ENCODE results near the gene EXOC3.
A peak's percentile ranks its signal among the peaks of the same experiment; 100 is the strongest.

Gene EXOC3

DNA sequence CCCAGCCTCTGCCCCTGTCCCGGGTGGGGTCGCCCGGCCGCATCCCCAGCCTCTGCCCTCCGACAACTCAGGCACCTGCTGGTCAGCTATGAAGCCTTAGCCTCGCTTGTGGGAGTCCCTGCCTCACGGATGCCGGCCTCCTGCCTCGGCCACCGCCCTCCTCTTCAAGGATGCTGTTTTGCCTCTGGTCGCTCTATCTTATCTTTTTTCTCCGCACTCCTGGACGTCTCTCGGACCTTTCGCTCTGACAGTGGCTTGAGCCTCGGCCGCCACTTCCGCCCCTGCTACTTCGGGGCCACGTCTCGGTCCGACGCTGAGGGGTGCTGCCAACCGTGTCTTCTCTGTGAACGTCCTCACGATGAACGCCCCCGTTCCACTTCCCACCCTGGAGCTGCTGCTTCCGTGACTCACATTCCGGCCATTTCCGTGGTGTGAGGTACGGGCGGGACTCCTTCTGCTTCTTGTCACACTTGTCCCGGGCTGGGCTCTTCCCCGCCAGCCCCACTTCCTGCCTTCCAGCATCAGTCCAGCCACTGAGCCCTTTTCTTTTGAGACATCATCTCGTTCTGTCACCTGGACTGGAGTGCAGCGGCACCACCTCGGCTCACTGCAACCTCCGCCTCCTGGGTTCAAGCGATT, 55.0 kb downstream of the EXOC3 start:
- TF ChIP-seq, protein P1, sequence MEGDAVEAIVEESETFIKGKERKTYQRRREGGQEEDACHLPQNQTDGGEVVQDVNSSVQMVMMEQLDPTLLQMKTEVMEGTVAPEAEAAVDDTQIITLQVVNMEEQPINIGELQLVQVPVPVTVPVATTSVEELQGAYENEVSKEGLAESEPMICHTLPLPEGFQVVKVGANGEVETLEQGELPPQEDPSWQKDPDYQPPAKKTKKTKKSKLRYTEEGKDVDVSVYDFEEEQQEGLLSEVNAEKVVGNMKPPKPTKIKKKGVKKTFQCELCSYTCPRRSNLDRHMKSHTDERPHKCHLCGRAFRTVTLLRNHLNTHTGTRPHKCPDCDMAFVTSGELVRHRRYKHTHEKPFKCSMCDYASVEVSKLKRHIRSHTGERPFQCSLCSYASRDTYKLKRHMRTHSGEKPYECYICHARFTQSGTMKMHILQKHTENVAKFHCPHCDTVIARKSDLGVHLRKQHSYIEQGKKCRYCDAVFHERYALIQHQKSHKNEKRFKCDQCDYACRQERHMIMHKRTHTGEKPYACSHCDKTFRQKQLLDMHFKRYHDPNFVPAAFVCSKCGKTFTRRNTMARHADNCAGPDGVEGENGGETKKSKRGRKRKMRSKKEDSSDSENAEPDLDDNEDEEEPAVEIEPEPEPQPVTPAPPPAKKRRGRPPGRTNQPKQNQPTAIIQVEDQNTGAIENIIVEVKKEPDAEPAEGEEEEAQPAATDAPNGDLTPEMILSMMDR (conservative IDR thresholded peaks at IDR 0.05; ENCODE audit: low read depth): no peak
- ChIA-PET CTCF (no interaction called here), POLR2A (ENCODE audit: low non-redundant PET) (no interaction called here)
- no peak for DNase-seq (ENCODE audit: low spot score)
- H3K27ac ChIP-seq: no peak overlapping the region

DNA sequence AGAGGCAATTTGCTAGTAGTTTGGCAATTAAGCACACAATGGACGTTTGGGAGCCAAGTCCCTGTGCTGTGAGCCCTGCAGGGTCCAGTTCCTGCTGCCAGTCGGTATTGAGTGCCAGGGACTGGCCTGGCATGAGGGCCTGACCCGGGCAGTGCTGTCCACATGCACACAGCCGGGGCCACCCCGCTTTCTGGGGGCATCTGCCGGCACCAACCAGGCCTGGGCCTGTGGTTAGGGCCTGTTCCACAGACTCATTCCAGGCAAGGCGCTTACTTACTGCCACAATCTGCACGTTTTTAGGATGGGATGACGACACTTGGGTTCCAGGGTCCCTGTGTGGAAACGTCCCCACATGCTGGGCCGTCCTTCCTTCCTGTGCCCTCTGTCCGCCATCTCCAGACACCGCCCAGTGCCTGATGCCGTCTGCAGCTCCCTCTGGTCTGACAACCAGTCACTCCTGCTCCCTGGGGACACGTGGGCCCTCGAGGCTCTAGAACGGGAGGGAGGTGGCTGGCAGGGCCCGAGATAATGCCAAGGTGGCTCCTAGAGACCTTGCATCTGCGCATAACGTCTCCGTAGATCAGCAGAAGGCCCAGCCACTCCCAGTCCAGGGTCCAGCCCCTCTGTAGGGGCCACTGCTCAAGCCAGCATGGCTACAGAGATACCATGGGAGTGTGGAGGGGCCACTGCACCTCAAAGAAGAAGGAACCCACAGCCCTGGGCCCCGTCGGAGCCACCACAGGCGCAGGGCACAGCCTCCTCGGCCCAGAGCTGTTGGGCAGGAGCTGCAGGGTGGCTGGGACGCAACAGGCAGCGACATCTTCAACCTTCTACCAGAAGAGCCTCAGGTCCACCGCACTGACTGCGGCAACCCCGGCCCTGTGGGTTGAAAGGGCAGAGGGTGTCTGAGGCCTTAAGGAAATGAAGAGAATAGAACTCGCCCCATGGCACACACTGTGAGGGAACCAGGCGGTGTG, 56.5 kb downstream of the EXOC3 start:
- no peak overlapping the region for H3K27ac ChIP-seq
- CTCF ChIA-PET: interaction anchor here (0.6 kb wide), 2 partner anchors 28 to 178 kb away, joined by 3 read pairs; no protein-coding TSS in a partner anchor
- TF ChIP-seq, protein P1 (conservative IDR thresholded peaks at IDR 0.05; ENCODE audit: low read depth): no peak
- POLR2A ChIA-PET (ENCODE audit: low non-redundant PET): no interaction called here
- no peak for DNase-seq (ENCODE audit: low spot score)

DNA sequence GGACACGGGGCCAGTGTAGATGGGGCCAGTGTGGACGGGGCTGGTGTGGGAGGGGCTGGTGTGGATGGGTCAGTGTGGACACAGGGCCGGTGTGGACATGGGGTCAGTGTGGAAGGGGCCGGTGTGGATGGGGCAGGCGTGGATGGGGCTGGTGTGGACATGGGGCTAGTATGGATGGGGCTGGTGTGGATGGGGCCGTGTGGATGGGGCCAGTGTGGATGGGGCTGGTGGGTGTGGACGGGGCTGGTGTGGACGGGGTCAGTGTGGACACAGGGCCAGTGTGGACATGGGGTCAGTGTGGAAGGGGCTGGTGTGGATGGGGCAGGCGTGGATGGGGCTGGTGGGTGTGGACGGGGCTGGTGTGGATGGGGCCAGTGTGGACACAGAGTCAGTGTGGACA, 57.5 kb downstream of the EXOC3 start:
- TF ChIP-seq, protein P1 (conservative IDR thresholded peaks at IDR 0.05; ENCODE audit: low read depth): no peak
- no peak overlapping the region for H3K27ac ChIP-seq
- CTCF ChIA-PET: no interaction called here
- POLR2A ChIA-PET (ENCODE audit: low non-redundant PET): no interaction called here
- no peak for DNase-seq (ENCODE audit: low spot score)

DNA sequence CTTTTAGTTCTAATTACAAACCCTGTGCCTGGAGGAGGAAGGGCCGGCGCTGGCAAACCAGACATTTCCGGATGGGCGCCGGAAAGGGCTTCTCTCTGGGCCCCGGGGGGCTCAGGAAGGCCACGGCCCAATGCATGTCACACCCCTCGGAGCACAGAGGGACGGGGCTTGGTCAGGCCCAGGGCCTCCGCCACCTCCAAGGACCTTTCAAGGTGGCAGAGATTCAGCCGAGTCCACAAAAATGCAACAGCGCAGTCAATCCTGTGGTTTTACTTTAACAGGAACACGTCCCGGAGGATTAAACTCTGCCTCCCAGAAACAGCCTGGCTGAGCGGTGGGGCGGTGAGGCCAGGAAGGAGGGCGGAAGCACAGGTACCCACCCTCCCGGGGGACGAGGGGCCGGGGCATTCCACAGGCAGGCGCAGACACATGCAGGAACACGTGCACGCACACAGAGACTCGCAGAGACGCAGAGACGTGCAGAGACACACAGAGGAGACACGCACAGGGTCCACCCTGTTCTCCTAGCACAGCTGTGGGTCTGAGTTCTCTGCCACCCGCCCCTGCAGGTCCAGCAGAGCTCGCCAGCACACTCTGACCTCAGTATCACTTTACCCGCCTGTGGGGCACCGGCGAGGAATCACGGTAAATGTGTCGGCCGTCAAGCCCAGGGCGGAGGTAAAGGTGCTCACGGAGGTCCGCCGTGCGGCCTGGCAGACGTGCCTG, 58.3 kb downstream of the EXOC3 start:
- POLR2A ChIA-PET (ENCODE audit: low non-redundant PET): no interaction called here
- TF ChIP-seq, protein P1 (conservative IDR thresholded peaks at IDR 0.05; ENCODE audit: low read depth): no peak
- peak overlapping the region; percentile 9; the same call in 1 of the 2 replicates for H3K27ac ChIP-seq
- CTCF ChIA-PET: interaction anchor here (0.7 kb wide), 2 partner anchors 13 to 509 kb away, joined by 3 read pairs; no protein-coding TSS in a partner anchor
- DNase-seq (ENCODE audit: low spot score): no peak

DNA sequence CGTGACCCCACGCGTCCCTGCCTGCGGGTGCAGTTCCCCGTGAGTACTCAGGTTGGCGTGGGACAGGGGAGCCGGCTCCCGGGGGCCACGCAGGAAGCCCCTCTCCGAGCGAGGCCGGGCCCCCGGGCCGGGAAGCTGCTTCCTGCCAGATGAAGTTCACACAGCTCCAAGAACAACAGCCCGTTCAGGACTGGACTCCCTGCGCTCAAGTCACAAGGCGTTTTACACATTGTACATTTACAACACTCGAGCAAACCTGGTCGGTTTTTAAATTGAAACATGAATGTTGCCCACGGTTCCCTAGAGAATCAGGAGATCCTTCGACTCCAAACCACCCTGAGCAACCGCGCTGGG, 58.8 kb downstream of the EXOC3 start:
- no peak overlapping the region for H3K27ac ChIP-seq
- DNase-seq (ENCODE audit: low spot score): no peak
- TF ChIP-seq, protein P1 (conservative IDR thresholded peaks at IDR 0.05; ENCODE audit: low read depth): no peak
- ChIA-PET CTCF (interaction anchor here (0.7 kb wide), 2 partner anchors 13 to 508 kb away, joined by 3 read pairs; no protein-coding TSS in a partner anchor), POLR2A (ENCODE audit: low non-redundant PET) (no interaction called here)
